ENCODE results near the gene GPHB5.

DNA sequence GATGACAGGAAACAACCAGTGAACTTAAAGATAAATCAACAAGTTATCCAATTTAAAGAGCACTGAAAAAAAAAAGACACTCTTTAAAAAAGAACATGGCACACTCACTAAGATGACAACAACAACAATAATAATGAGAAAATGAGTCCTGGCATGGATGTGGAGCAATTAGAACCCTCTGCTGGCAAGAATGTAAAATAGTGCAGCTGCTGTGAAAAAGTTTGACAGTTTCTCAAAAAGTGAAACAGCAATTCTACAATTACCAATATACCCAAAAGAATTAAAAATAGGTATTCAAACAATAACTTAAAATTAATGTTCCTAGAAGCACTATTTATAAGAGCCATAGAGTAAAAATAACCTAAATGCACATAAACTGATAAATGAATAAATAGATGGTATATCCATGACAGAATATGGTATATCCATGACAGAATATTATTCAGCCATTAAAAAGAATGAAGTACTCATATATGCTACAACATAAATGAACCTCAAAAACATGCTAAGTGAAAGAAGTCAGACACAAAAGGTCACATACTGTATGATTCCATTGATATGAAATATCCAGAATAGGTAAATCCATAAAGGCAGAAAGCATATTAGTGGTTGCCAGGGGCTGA is 49.1 kb upstream of the GPHB5 start:
- no peak for TF ChIP-seq MEIS2 (IDR thresholded peaks at IDR 0.05; ENCODE audit: partially characterized antibody)
- TF ChIP-seq NEUROD1 (IDR thresholded peaks at IDR 0.05; ENCODE audit: borderline replicate concordance, low read depth, low read length, partially characterized antibody) = no peak
- TF ChIP-seq, protein P1, sequence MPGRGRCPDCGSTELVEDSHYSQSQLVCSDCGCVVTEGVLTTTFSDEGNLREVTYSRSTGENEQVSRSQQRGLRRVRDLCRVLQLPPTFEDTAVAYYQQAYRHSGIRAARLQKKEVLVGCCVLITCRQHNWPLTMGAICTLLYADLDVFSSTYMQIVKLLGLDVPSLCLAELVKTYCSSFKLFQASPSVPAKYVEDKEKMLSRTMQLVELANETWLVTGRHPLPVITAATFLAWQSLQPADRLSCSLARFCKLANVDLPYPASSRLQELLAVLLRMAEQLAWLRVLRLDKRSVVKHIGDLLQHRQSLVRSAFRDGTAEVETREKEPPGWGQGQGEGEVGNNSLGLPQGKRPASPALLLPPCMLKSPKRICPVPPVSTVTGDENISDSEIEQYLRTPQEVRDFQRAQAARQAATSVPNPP (IDR thresholded peaks at IDR 0.05; ENCODE audit: borderline replicate concordance, insufficient read depth, insufficient read length) = no peak
- TF ChIP-seq FOXM1 (IDR thresholded peaks at IDR 0.05; ENCODE audit: low read depth) = no peak
- no peak for TF ChIP-seq FOXM1 (CRISPR knock-in tag; IDR thresholded peaks at IDR 0.05; ENCODE audit: low read depth)
- no peak for TF ChIP-seq ZNF143 (CRISPR knock-in tag; IDR thresholded peaks at IDR 0.05)
- TF ChIP-seq NFXL1 (CRISPR knock-in tag; IDR thresholded peaks at IDR 0.05) = no peak

Data from K562 (cell line).